Left ventricle myocardium inferior (tissue), 1 donor: ENCODE data around the gene UNC80. TPM values are rescaled to one million over a fixed set of nuclear protein-coding genes. Genes with fewer than 3 reads are reported as not detected.

Source experiments
- DNase-seq: peaks from one replicate; pipeline ENCODE4 v3.0.0-alpha.2; 2020
- H3K27ac ChIP-seq: fragments of 200-600 bp; replicated peaks from 2 replicates; pipeline ENCODE4 v1.8.0; 2021
- H3K27me3 ChIP-seq: fragments of 200-600 bp; 2 replicates; pipeline ENCODE4 v1.8.0; 2021; ENCODE audit warnings: low read depth
- H3K36me3 ChIP-seq: fragments of 200-600 bp; 2 replicates; pipeline ENCODE4 v1.8.0; 2021
- H3K4me1 ChIP-seq: fragments of 200-600 bp; 2 replicates; pipeline ENCODE4 v1.8.0; 2021
- H3K4me3 ChIP-seq: fragments of 200-600 bp; 2 replicates; pipeline ENCODE4 v1.8.0; 2021; ENCODE audit warnings: mild to moderate bottlenecking, moderate library complexity
- H3K9me3 ChIP-seq: fragments of 200-600 bp; replicated peaks from 2 replicates; pipeline ENCODE4 v1.8.0; 2021
- intact Hi-C: fragments of 100-400 bp; cut with micrococcal nuclease; formaldehyde crosslinking; loops from one replicate; pipeline ENCODE4 v1.11.0; 2022
- total RNA-seq: library from RNA; stranded (reverse); fragmentation: NEBNext Ultra II Directional; extraction: Animal tissue kit (Norgen Biotek cat#: 25700); gene quantifications from one replicate; pipeline ENCODE4 v1.2.1, GENCODE V29; 2021
- TF ChIP-seq, protein P1 (sequence below): fragments of 200-600 bp; IDR thresholded peaks from 2 replicates; pipeline ENCODE4 v1.8.0; 2021; ENCODE audit warnings: antibody characterized with exemption, mild to moderate bottlenecking, borderline replicate concordance
- donor health status: DM: no; HTN: yes; CAD: no; lungs with severe emphysema.

Gene UNC80
- total RNA-seq, 1 donor from 2014 or later: 0.03 TPM

DNA sequence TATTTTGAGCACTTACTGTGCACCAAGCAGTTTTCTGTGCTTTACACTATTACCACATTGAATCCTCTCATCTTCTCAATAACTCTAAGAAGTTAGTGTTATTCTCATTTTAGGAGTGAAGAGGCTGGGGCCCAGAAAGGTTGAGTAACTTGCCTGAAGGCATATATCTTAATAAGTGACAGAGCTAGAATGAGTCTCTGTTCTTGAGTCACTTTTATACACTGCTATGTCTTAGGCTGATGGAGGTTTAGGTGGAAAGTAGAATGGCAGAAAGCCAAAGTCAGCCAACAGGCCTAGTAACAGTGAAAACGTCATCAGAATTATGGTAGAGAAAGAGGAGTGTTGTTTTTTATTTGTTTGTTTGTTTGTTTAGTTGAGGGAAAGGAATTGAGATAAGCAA is 202.9 kb downstream of the UNC80 start:
- DNase-seq: no peak
- intact Hi-C loops: no loop called here
- Histone ChIP-seq H3K9me3 (no peaks in the 10 kb centered on the region), H3K4me3 (no peak overlapping the region), H3K27me3 (peaks cover 51% of the 10 kb centered on the region), H3K27ac (no peak overlapping the region), H3K4me1 (no peaks in the 10 kb centered on the region), H3K36me3 (no peaks in the 10 kb centered on the region)
- TF ChIP-seq, protein P1, sequence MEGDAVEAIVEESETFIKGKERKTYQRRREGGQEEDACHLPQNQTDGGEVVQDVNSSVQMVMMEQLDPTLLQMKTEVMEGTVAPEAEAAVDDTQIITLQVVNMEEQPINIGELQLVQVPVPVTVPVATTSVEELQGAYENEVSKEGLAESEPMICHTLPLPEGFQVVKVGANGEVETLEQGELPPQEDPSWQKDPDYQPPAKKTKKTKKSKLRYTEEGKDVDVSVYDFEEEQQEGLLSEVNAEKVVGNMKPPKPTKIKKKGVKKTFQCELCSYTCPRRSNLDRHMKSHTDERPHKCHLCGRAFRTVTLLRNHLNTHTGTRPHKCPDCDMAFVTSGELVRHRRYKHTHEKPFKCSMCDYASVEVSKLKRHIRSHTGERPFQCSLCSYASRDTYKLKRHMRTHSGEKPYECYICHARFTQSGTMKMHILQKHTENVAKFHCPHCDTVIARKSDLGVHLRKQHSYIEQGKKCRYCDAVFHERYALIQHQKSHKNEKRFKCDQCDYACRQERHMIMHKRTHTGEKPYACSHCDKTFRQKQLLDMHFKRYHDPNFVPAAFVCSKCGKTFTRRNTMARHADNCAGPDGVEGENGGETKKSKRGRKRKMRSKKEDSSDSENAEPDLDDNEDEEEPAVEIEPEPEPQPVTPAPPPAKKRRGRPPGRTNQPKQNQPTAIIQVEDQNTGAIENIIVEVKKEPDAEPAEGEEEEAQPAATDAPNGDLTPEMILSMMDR: no peak

GRCh38 chr2:209976698-209977385 is 205.2 kb downstream of the UNC80 start:
- TF ChIP-seq, protein P1: no peak
- Histone ChIP-seq H3K9me3 (no peaks in the 10 kb centered on the region), H3K4me3 (no peak overlapping the region), H3K27me3 (peaks cover 31% of the 10 kb centered on the region), H3K36me3 (no peaks in the 10 kb centered on the region), H3K27ac (no peak overlapping the region), H3K4me1 (no peaks in the 10 kb centered on the region)
- no peak for DNase-seq
- intact Hi-C loops: loop anchor here (5.0 kb wide), 1 partner anchor 220 kb away; no protein-coding TSS in a partner anchor

- Histone ChIP-seq H3K27me3 (peaks cover 23% of the 10 kb centered on the region), H3K27ac (no peak overlapping the region), H3K4me3 (no peak overlapping the region), H3K4me1 (no peaks in the 10 kb centered on the region), H3K9me3 (no peaks in the 10 kb centered on the region), H3K36me3 (no peaks in the 10 kb centered on the region)
- intact Hi-C loops: loop anchor here (5.0 kb wide), 1 partner anchor 220 kb away; no protein-coding TSS in a partner anchor
- TF ChIP-seq, protein P1: peak; percentile 79
- DNase-seq: no peak
These were observed 206.0 kb downstream of the UNC80 start for GRCh38 chr2:209977386-209978239.

GRCh38 chr2:209984291-209984690 is 212.7 kb downstream of the UNC80 start:
- Histone ChIP-seq H3K36me3 (no peaks in the 10 kb centered on the region), H3K27ac (no peak overlapping the region), H3K4me3 (no peak overlapping the region), H3K9me3 (no peaks in the 10 kb centered on the region), H3K4me1 (no peaks in the 10 kb centered on the region), H3K27me3 (peaks cover 5% of the 10 kb centered on the region)
- TF ChIP-seq, protein P1: no peak
- intact Hi-C loops: no loop called here
- DNase-seq: no peak

GRCh38 chr2:209985874-209986273 is 214.2 kb downstream of the UNC80 start:
- TF ChIP-seq, protein P1: no peak
- Histone ChIP-seq H3K36me3 (no peaks in the 10 kb centered on the region), H3K9me3 (no peaks in the 10 kb centered on the region), H3K27ac (no peak overlapping the region), H3K4me1 (no peaks in the 10 kb centered on the region), H3K4me3 (no peak overlapping the region), H3K27me3 (peaks cover 5% of the 10 kb centered on the region)
- no peak for DNase-seq
- intact Hi-C loops: no loop called here
